ENCODE measurements around the gene SLC25A12. TPM values are rescaled to one million over a fixed set of nuclear protein-coding genes. Genes with fewer than 3 reads are reported as not detected.
"Not testable (repeated sequence)": the region's sequence is repeated elsewhere in the genome, so short reads cannot be mapped to it uniquely, and the experiment has no call there.

Gene SLC25A12
- total and polyA plus RNA-seq, 10 of the 15 experiments (the other 5 are each of a cell fraction or from before 2014, with no cell fraction given) = 20.9 to 50.0 (median 33.0) TPM

DNA sequence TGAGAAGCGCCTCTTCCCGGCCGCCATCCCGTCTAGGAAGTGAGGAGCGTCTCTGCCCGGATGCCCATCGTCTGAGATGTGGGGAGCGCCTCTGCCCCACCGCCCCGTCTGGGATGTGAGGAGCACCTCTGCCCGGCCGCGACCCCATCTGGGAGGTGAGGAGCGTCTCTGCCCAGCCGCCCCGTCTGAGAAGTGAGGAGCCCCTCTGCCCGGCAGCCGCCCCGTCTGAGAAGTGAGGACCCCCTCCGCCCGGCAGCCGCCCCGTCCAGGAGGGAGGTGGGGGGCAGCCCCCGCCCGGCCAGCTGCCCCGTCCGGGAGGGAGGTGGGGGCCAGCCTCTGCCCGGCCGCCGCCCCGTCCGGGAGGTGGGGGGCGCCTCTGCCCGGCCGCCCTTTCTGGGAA is 119.5 kb downstream of the SLC25A12 start:
- H4K20me1 ChIP-seq (ENCODE audit: control insufficient read depth, insufficient read depth); RAD21 ChIA-PET (ENCODE audit: unreplicated experiment); in situ Hi-C loops (cut with MboI); CTCF ChIA-PET; FAIRE-seq; H3K4me1 ChIP-seq (ENCODE audit: control insufficient read depth, insufficient read depth, low read length); SMC1A ChIA-PET (ENCODE audit: uncharacterized antibody, unreplicated experiment); DNase-seq (ENCODE audit: low read depth, low spot score); H3K9ac ChIP-seq (ENCODE audit: control insufficient read depth, insufficient read depth, low read length); H3K4me3 ChIP-seq; BruUV-seq (replicated peaks); H3K36me3 ChIP-seq (ENCODE audit: control insufficient read depth in 2 of 2, insufficient read depth in 2 of 2, low read length in 1 of 2); POLR2A ChIA-PET; H3K9me3 ChIP-seq (replicated peaks; ENCODE audit: control insufficient read depth, insufficient read depth, low read length); H3K27me3 ChIP-seq (replicated peaks in 1 of 2; ENCODE audit: control insufficient read depth in 2 of 2, insufficient read depth in 2 of 2, low read length in 1 of 2); H3K79me2 ChIP-seq (ENCODE audit: control insufficient read depth, insufficient read depth, low read length); H3K27ac ChIP-seq (ENCODE audit: control insufficient read depth, insufficient read depth); intact Hi-C loops (cut with micrococcal nuclease; ENCODE audit: unreplicated experiment); ATAC-seq; H3K4me2 ChIP-seq (ENCODE audit: control insufficient read depth, insufficient read depth); H2AFZ ChIP-seq (ENCODE audit: control insufficient read depth, low read depth, low read length): not testable (repeated sequence)
- WGBS (ENCODE audit: insufficient coverage, insufficient replicate concordance, low lambda C conversion rate, missing lambda C conversion rate) = 98% methylated on average over 9 of the region's 35 CpGs

GRCh38 chr2:171772373-171772772 is 121.7 kb downstream of the SLC25A12 start:
- TF ChIP-seq CREB1 (IDR thresholded peaks at IDR 0.05; ENCODE audit: low read depth) = no peak
- TF ChIP-seq NR2C1 (IDR thresholded peaks at IDR 0.05) = no peak
- TF ChIP-seq ATF2 (IDR thresholded peaks at IDR 0.05; ENCODE audit: low read length) = no peak
- TF ChIP-seq, protein P1, sequence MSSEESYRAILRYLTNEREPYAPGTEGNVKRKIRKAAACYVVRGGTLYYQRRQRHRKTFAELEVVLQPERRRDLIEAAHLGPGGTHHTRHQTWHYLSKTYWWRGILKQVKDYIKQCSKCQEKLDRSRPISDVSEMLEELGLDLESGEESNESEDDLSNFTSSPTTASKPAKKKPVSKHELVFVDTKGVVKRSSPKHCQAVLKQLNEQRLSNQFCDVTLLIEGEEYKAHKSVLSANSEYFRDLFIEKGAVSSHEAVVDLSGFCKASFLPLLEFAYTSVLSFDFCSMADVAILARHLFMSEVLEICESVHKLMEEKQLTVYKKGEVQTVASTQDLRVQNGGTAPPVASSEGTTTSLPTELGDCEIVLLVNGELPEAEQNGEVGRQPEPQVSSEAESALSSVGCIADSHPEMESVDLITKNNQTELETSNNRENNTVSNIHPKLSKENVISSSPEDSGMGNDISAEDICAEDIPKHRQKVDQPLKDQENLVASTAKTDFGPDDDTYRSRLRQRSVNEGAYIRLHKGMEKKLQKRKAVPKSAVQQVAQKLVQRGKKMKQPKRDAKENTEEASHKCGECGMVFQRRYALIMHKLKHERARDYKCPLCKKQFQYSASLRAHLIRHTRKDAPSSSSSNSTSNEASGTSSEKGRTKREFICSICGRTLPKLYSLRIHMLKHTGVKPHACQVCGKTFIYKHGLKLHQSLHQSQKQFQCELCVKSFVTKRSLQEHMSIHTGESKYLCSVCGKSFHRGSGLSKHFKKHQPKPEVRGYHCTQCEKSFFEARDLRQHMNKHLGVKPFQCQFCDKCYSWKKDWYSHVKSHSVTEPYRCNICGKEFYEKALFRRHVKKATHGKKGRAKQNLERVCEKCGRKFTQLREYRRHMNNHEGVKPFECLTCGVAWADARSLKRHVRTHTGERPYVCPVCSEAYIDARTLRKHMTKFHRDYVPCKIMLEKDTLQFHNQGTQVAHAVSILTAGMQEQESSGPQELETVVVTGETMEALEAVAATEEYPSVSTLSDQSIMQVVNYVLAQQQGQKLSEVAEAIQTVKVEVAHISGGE (CRISPR knock-in tag; IDR thresholded peaks at IDR 0.05) = no peak
- no peak for TF ChIP-seq CREM (IDR thresholded peaks at IDR 0.05; ENCODE audit: low read depth)
- ChIA-PET RAD21 (ENCODE audit: unreplicated experiment) (no interaction called here), SMC1A (ENCODE audit: uncharacterized antibody, unreplicated experiment) (interaction anchor here (1.0 kb wide), 1 partner anchor 92 kb away, joined by 3 read pairs; no protein-coding TSS in a partner anchor), POLR2A (no interaction called here), CTCF (interaction anchor here (1.2 kb wide), 1 partner anchor 9 kb away, joined by 4 read pairs; no protein-coding TSS in a partner anchor)
- no peak for FAIRE-seq
- no peak for DNase-seq (ENCODE audit: low read depth, low spot score)
- no peaks in the 10 kb centered on the region for H3K27me3 ChIP-seq (replicated peaks in 1 of 2; ENCODE audit: control insufficient read depth in 2 of 2, insufficient read depth in 2 of 2, low read length in 1 of 2)
- H3K4me2 ChIP-seq (ENCODE audit: control insufficient read depth, insufficient read depth) = no peak overlapping the region
- no peak for ATAC-seq
- no peak overlapping the region for H3K4me3 ChIP-seq
- no peak overlapping the region for H3K27ac ChIP-seq (ENCODE audit: control insufficient read depth, insufficient read depth)
- no peaks in the 10 kb centered on the region for H3K4me1 ChIP-seq (ENCODE audit: control insufficient read depth, insufficient read depth, low read length)
- no TSS peak for BruUV-seq (replicated peaks)
- no peak overlapping the region for H2AFZ ChIP-seq (ENCODE audit: control insufficient read depth, low read depth, low read length)
- intact Hi-C loops (cut with micrococcal nuclease; ENCODE audit: unreplicated experiment) = no loop called here
- no peaks in the 10 kb centered on the region for H3K79me2 ChIP-seq (ENCODE audit: control insufficient read depth, insufficient read depth, low read length)
- no peaks in the 10 kb centered on the region for H3K9me3 ChIP-seq (replicated peaks; ENCODE audit: control insufficient read depth, insufficient read depth, low read length)
- in situ Hi-C loops (cut with MboI) = no loop called here
- no peaks in the 10 kb centered on the region for H4K20me1 ChIP-seq (ENCODE audit: control insufficient read depth, insufficient read depth)
- 96% methylated on average over 5 of the region's 5 CpGs for WGBS (ENCODE audit: insufficient coverage, insufficient replicate concordance, low lambda C conversion rate, missing lambda C conversion rate)
- H3K36me3 ChIP-seq (ENCODE audit: control insufficient read depth in 2 of 2, insufficient read depth in 2 of 2, low read length in 1 of 2) = no peaks in the 10 kb centered on the region
- H3K9ac ChIP-seq (ENCODE audit: control insufficient read depth, insufficient read depth, low read length) = no peak overlapping the region
